Stimulated activated CD4-positive, alpha-beta T cell treated with anti-CD3 and anti-CD28 coated beads, TNF-alpha, amount 100 ng/mL, for 1 hour (primary cell): Measurements from ENCODE around the gene NNAT.

ENCODE experiments used
- DNase-seq, 3 donors: peaks; one replicate each; pipeline ENCODE4 v3.0.0-alpha.2; 2020; ENCODE audit warnings: low read depth in 3 of 3, low spot score in 1 of 3

NNAT gene

DNA sequence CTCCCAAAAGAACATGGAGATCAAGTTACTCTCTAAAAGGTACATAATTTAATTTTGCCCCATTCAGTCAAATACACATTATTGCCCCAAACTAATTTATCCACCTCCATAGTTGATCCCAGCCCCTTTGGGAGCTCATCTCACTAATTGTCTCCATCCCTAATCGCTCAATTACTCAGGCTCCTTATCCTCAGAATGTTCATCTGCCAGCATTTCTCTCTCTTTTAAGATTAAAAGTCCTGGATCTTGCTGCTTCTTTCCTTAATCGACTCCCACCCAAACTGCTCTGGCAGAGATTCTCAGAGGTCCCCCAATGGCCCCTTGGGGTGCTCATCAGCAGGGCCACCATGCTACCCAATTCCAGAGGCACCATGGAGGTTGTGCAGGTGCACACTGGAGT is 18.4 kb upstream of the NNAT start:
- no peak for DNase-seq

DNA sequence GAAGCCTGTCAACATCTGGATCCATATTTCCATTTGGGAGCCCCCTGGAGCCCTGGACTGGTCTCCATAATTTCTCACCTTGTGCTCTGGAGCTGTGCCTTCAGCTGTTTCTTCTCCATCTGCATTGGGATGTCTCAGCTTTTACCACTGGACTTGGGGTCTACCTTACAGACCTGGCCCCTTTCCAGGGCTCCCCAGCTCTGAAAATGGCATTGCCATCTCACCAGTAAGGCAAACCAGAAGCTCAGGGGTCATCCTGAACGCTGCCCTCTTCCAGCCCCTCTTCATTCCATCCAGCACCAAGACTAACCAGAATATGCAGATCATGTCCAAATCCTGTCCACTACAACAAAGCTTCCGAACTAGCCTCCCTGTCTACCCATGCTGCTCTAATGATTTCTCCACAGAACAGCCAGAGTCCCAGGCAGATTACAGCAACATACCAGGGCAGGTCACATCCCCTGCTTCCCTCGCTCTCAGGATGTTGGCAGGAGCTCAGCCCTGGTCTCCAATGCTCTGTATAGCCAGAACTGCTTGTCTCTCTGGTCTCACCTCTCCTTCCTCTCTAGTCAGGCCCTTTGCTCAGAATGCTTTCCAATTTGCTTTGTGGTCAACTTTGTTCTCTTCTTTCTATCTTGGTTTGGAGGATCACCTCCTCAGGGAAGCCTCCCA is 17.7 kb upstream of the NNAT start:
- no peak for DNase-seq

DNA sequence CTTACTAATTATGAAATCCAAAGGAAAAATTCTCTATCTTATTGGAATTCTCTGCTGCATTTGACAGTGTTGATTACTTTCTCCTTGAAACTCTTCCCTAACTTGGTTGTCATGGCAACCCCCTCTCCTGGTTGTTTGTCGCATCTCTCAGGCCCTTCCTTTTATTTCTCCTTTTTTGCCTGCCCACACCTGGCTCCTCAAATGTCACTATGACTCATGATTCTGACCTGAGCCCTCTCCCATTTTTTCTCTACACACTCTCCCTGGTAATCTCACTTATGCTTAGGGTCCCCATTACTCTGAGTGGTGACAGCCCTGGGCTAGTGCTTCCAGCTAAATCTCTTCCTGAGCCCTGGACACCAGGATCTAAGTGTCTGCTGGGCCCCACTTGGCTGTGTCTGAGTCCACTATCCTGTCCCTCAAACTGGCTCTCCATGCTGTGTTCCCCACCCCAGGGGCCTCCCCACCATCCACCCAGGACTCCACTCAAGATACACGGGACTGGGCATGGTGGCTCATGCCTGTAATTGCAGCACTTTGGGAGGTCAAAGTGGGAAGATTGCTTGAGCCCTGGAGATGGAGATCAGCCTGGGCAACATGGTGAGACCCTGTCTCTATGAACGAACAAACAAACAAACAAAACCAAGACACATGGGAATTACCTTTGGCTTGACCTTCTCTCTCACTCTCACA is 16.5 kb upstream of the NNAT start:
- DNase-seq: no peak

GRCh38 chr20:37505263-37506151 is 15.5 kb upstream of the NNAT start:
- DNase-seq: no peak

DNA sequence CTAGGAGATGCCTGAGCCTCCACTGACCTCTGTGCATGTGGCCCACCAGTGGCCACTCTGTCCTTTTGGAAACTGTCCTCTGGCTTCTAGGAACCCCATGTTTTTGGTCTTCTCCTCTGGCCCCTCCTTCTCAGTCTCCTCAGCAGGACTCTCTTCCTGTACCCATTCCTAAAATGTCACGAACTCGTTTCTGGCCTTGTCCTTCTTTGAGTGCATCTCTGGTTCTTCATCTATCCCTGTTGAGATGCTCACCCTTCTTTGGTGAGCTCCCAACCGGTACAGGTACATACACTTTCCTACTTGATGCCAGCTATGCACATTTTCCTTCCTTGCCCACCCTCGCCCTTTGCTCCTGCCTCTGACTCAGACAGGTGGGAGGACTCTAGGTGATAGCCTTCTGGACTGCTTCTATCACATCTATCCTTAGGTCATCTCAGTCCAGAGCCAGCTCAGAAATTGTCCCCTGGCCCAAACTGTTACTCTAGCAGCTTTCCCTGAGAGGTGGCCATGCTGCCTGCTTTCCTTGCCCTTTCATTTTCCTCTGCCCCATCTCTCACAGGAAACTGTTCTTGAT is 14.8 kb upstream of the NNAT start:
- no peak for DNase-seq

DNA sequence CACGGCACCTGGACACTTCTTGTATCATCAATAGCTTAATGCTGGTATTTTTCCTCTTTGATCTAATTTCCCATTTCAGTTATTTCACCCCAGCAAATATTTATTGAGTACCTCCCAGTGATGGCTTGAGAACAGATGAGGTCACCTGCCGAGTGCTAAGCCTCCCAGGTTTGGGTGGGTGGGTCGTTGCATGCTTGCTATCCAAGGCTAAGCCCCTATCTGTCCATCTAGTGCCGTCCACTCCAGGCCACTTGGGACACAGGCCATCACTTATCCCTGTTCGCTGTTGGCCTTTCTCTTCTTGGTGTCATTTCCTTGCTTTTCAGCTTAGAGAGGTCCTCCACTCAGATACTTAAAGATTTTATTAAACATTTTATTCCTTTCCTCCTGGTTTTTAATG is 10.8 kb upstream of the NNAT start:
- DNase-seq: no peak

- no peak for DNase-seq
Measured at GRCh38 chr20:37511610-37512275, 9.3 kb upstream of the NNAT start.

DNA sequence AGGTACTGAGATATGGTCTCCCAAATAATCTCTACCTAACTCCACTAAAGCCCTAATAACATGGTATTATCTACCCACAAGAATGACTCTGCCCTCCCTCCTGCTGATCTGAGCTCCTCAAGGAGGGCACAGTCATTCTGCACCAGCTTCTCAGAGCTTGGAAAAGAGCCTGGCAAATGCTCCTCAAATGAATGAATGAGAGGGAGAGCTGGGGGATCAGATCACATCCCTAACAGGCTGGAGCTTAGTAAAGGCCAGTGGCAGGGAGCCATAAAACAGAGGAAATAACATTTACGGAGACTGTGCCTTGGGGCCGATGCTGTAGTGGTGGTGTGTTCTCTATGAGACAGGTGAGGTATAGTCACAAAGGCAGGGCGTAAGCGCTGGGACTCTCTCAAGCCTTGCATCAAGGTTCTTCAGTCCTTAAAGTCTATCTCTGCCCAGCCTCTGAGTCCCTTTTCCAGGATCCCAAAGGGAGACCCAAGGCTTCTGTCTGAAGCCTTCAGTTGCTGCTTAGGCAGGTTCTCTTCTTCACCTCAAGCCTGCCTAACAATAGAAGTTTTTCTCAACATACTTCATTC is 7.2 kb upstream of the NNAT start:
- no peak for DNase-seq

DNA sequence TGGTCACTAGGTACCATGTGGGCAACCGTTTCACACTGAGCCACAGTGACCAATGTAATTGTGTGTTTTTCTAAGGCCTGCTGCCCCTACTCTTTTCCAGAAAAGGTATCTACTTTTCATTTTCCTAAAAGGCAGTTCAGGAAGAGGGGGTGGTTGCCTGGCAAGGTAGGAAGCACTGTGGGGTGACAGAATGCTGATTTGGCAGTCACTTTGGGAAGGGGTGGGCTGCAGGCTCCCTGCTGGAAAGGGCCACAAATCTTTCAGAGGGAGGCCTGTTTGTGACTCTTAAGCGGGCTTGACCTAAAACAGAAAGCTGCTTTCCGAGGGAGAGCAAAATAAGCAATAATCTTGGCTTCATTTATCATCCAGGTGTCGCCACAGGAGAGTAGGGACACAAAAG is 5.2 kb upstream of the NNAT start:
- DNase-seq: no peak

DNA sequence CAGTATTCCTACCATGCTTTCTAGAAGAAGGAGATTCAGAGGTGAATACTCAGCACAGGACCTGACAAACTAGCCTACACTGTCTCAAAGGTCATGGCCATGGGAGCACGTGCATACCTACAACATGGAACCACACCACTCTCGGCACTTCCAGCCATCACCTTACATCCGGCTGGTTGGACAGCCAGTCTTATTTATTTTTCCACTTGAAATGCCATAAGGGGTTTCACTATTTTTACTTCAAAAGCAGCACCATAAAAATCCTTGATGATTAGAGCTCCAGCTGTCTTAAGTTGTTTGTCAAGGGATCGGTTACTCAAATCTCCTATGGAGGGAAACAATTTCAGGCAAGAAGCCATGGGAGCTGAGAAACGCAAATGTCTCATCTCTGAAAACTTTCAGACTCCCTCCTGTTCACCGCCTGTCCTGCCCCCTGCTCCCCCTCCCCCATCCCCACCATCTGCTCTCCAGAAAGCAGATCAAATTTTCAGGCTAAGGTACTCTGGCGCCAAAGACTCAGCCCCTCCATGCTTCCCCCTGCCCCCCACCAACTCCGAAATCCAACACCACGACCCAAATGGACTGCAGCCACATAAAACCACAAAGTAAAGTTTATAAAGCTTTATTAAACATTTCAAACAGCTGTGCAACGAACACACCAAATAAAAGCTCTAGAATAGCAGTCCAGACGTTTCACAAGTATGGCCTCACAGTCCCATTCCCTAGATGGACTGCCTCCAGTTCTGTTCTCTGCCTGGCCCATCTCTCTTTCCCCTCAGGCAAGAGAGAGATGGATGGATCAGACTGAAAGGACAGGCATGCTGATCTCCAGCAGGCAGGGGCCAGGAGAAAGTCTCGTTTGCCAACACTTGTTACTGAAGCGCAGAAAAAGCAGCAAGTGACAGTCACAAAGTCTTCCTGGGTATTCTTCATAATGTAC is 4.0 kb upstream of the NNAT start:
- DNase-seq: no peak

DNA sequence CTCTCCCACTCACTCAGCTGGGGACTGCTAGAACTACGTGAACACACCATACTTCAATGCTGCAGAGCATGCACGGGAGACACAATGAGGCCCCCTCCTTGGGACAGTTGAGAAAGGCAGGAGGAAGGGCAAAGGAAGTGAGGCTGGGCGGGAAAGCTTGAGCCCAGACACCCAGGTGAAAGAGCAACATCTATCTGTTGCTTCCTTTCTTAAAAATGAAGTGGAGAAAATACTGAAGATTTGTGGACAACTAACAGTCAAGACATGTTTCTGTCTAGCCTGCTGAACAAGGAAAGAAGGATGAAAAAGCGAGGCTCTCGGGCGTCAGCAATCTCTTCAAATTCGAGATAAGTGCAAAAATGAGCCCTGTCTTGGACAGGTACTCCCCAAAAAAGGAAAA is 3.0 kb upstream of the NNAT start:
- DNase-seq: no peak

- DNase-seq: no peak
Measured at GRCh38 chr20:37518606-37519507, 2.2 kb upstream of the NNAT start.

GRCh38 chr20:37519508-37520418 is 1.3 kb upstream of the NNAT start:
- DNase-seq: no peak

DNA sequence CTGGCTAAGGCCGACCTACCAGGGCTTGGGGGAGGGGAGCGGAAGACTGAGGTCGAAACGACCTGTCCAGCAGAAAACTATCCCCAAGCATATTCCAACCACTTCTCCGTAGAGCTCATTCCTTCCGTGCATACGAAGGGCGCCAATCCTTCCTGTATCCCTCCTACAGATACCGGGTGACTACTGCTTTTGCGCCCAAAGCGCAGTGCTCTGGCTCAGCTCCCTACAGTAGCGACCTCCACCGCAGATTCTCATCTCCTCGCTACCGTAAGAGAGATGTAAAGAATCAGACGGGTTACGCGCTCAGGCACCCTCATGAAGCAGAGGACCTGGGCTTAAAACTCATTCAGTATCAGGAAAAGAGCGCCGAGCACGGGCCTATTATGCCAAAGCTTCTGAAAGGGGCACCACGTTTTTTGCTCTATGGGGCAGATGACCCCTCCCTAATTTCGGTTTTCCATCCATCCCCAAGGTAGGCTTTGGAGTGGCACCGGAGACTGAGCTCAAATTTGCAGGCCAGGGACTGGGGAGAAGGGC is 563 bp upstream of the NNAT start:
- no peak for DNase-seq

GRCh38 chr20:37522260-37523011 is 1.4 kb downstream of the NNAT start:
- no peak for DNase-seq

- no peak for DNase-seq
Measured at GRCh38 chr20:37523012-37523391, 2.0 kb downstream of the NNAT start.
